Activated CD8-positive, alpha-beta T cell treated with anti-CD3 and anti-CD28 coated beads for 36 hours (primary cell): ENCODE data around the gene DPAGT1. TPM values are rescaled to one million over a fixed set of nuclear protein-coding genes. Genes with fewer than 3 reads are reported as not detected.
A peak's percentile ranks its signal among the peaks of the same experiment; 100 is the strongest.

Source experiments
- ATAC-seq: fragments of 200-7000 bp; cut with Tn5 transposase; one replicate; pipeline ENCODE4 v1.10.0; 2021; ENCODE audit warnings: mild to moderate bottlenecking, moderate library complexity
- CTCF ChIA-PET: fragments of 350-600 bp; sonication (Branson Sonifier 250); formaldehyde crosslinking; loops from one replicate; lab custom pipeline; 2021; ENCODE audit warnings: antibody characterized with exemption; lab: Charles Lee
- POLR2A ChIA-PET: fragments of 350-600 bp; sonication (Branson Sonifier 250); formaldehyde crosslinking; loops from one replicate; lab custom pipeline; 2021; ENCODE audit warnings: antibody characterized with exemption; lab: Charles Lee
- DNase-seq: peaks from one replicate; pipeline ENCODE4 v3.0.0-alpha.2; 2020
- H3K27ac Mint-ChIP-seq: one replicate; pipeline ENCODE4 v1.8.0; 2021; ENCODE audit warnings: mild to moderate bottlenecking, mixed read lengths
- H3K27me3 Mint-ChIP-seq: one replicate; pipeline ENCODE4 v1.8.0; 2021; ENCODE audit warnings: mixed read lengths
- H3K36me3 Mint-ChIP-seq: one replicate; pipeline ENCODE4 v1.8.0; 2021; ENCODE audit warnings: low read depth, mixed read lengths
- H3K4me1 Mint-ChIP-seq: one replicate; pipeline ENCODE4 v1.8.0; 2021; ENCODE audit warnings: low read depth, mixed read lengths
- H3K4me3 Mint-ChIP-seq: one replicate; pipeline ENCODE4 v1.8.0; 2021; ENCODE audit warnings: mild to moderate bottlenecking, moderate library complexity, mixed read lengths
- H3K9me3 Mint-ChIP-seq: one replicate; pipeline ENCODE4 v1.8.0; 2021; ENCODE audit warnings: mixed read lengths
- intact Hi-C: fragments of 100-400 bp; cut with micrococcal nuclease; formaldehyde crosslinking; loops from one replicate; pipeline ENCODE4 v1.10.0; 2022
- total RNA-seq, 2 experiments: library from RNA; stranded (reverse); gene quantifications; one replicate each; pipeline ENCODE4 v1.2.3, GENCODE V29; 2021
- TF ChIP-seq, protein P1 (sequence below): fragments of 200-600 bp; IDR thresholded peaks from one replicate; pipeline ENCODE4 v1.8.0; 2022; ENCODE audit warnings: antibody characterized with exemption, mild to moderate bottlenecking

The DPAGT1 gene
- total RNA-seq, 2 experiments from 2014 or later, result 51.1 to 52.2 TPM

DNA sequence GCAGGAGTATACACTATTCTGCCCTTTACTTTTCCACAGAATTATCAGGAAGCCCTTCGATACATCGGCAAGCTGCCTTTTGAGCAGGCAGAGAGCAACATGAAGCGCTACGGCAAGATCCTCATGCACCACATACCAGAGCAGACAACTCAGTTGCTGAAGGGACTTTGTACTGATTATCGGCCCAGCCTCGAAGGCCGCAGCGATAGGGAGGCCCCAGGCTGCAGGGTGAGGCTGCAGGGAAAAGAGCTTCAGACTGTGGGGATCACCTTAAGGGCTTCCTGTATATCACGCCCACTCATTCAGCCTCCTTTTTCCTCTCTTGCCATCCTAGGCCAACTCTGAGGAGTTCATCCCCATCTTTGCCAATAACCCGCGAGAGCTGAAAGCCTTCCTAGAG is 23.8 kb downstream of the DPAGT1 start:
- H3K27me3 Mint-ChIP-seq, result no peaks in the 10 kb centered on the region
- TF ChIP-seq, protein P1, sequence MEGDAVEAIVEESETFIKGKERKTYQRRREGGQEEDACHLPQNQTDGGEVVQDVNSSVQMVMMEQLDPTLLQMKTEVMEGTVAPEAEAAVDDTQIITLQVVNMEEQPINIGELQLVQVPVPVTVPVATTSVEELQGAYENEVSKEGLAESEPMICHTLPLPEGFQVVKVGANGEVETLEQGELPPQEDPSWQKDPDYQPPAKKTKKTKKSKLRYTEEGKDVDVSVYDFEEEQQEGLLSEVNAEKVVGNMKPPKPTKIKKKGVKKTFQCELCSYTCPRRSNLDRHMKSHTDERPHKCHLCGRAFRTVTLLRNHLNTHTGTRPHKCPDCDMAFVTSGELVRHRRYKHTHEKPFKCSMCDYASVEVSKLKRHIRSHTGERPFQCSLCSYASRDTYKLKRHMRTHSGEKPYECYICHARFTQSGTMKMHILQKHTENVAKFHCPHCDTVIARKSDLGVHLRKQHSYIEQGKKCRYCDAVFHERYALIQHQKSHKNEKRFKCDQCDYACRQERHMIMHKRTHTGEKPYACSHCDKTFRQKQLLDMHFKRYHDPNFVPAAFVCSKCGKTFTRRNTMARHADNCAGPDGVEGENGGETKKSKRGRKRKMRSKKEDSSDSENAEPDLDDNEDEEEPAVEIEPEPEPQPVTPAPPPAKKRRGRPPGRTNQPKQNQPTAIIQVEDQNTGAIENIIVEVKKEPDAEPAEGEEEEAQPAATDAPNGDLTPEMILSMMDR, result no peak
- H3K27ac Mint-ChIP-seq, result no peak overlapping the region
- H3K4me3 Mint-ChIP-seq, result no peak overlapping the region
- peaks cover 11% of the 10 kb centered on the region for H3K36me3 Mint-ChIP-seq
- POLR2A ChIA-PET, result interaction anchor here (0.8 to 1.5 kb wide), 5 partner anchors 10 to 260 kb away, joined by 3 to 6 read pairs (median 4); partner anchors contain the start of gene VPS11
- intact Hi-C loops, result no loop called here
- no peak for ATAC-seq
- H3K9me3 Mint-ChIP-seq, result no peaks in the 10 kb centered on the region
- CTCF ChIA-PET, result interaction anchor here (1.2 kb wide), 1 partner anchor 245 kb away, joined by 3 read pairs; no protein-coding TSS in a partner anchor
- no peak for DNase-seq
- H3K4me1 Mint-ChIP-seq, result no peaks in the 10 kb centered on the region

DNA sequence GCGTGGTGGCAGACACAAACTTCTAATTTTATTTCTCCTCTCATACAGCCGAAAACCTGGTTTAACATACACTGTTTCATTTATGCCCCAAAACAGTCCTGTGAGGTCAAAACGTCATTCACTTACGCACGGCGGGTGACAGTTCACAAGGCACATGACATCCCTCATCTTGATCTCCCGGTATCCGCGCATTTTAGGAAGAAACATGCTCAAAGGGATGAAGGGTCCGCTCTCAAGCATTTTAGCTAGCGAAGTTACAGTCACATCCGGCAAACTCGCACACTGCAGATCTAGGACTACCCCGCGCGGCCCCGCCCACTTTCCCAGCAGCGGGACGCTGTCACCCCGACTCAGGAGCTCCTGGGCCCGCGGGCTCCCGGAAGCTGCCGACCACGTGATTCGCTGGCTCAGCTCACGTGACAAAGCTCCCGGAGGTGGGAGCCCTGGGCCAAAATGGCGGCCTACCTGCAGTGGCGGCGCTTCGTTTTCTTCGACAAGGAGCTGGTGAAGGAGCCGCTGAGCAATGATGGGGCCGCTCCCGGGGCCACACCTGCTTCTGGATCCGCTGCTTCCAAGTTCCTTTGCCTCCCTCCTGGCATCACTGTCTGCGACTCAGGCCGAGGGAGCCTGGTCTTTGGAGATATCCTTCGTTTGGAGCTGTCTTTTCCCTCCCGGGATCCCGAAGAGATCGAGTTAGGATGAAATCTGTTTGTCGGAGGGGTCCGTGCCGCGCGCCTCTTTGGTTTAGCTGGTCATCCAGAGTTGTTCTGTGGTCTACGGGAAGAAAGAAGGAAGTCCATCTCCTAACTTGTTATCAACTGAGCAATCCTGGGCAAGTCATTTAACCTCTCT is 34.1 kb downstream of the DPAGT1 start, which contains the start of gene VPS11:
VPS11 (plus strand) TSS at position 448 of the 852 bp plus-strand sequence; CDS start at position 454, 6 bp downstream.
- no peaks in the 10 kb centered on the region for H3K9me3 Mint-ChIP-seq
- peaks cover 9% of the 10 kb centered on the region for H3K36me3 Mint-ChIP-seq
- H3K27ac Mint-ChIP-seq, result peak within 1 kb of the TSS; percentile 94
- TF ChIP-seq, protein P1, result no peak
- DNase-seq (peak; percentile 99), ATAC-seq (peak; percentile 98)
- ChIA-PET CTCF (interaction anchor here (0.7 to 2.3 kb wide), 20 partner anchors 11 to 378 kb away, joined by 3 to 16 read pairs (median 4); partner anchors contain the start of genes ABCG4, C2CD2L, CBL and CENATAC), POLR2A (interaction anchor here (0.5 to 2.2 kb wide), 16 partner anchors 8 to 531 kb away, joined by 3 to 23 read pairs (median 5); partner anchors contain the start of genes DPAGT1, HMBS, HYOU1 and TRAPPC4)
- peak within 1 kb of the TSS; percentile 87 for H3K4me3 Mint-ChIP-seq
- peaks cover 34% of the 10 kb centered on the region for H3K4me1 Mint-ChIP-seq
- intact Hi-C loops, result no loop called here
- H3K27me3 Mint-ChIP-seq, result no peaks in the 10 kb centered on the region

DNA sequence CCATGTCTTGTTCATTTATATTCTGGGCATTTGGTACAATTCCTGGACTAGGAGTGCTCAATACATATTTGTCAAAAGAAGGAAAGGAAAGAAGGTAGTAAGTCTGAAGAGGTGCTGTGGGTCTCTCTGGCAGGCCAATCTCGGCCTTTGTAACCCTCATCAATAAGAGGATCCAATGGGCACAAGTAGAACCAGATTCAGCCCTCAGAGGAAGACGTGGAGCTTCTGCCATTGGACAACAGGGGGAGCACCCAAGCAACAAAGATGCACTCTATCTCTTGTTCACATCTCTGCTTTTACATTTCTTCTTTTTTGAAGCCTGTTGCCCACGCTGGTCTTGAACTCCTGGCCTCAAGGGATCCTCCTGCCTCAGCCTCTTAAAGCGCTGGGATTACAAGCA is 36.3 kb downstream of the DPAGT1 start:
- Mint-ChIP-seq H3K36me3 (peaks cover 5% of the 10 kb centered on the region), H3K9me3 (no peaks in the 10 kb centered on the region), H3K4me3 (no peak overlapping the region), H3K27ac (peak overlapping the region; percentile 14), H3K4me1 (peaks cover 34% of the 10 kb centered on the region), H3K27me3 (no peaks in the 10 kb centered on the region)
- DNase-seq, result peak; percentile 69
- peak; percentile 38 for ATAC-seq
- intact Hi-C loops, result no loop called here
- CTCF ChIA-PET, result interaction anchor here (0.6 to 1.5 kb wide), 6 partner anchors 9 to 219 kb away, joined by 3 to 6 read pairs (median 3); partner anchors contain the start of gene HINFP
- TF ChIP-seq, protein P1, result peak; percentile 60
- POLR2A ChIA-PET, result interaction anchor here (0.6 to 1.5 kb wide), 5 partner anchors 16 to 647 kb away, joined by 3 to 4 read pairs (median 3); partner anchors contain the start of genes C2CD2L and CENATAC

DNA sequence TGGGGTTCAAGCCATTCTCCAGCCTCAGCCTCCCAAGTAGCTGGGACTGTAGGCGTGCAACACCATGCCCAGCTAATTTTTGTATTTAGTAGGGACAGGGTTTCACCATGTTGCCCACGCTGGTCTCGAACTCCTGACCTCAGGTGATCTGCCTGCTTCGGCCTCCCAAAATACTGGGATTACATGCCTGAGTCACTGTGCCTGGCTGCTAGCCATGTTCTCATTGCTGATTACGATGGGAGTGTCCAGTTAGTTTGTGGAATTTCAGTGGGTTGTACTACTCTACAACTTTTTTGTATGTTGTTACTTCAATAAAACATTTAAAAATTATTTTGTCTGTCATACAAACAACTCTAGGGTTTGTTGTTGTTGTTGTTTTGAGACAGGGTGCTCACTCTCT is 38.9 kb downstream of the DPAGT1 start:
- CTCF ChIA-PET, result no interaction called here
- Mint-ChIP-seq H3K27ac (no peak overlapping the region), H3K36me3 (no peaks in the 10 kb centered on the region), H3K9me3 (no peaks in the 10 kb centered on the region), H3K4me3 (no peak overlapping the region), H3K4me1 (peaks cover 28% of the 10 kb centered on the region), H3K27me3 (no peaks in the 10 kb centered on the region)
- ATAC-seq, result no peak
- intact Hi-C loops, result no loop called here
- TF ChIP-seq, protein P1, result no peak
- POLR2A ChIA-PET, result no interaction called here
- DNase-seq, result no peak
